ENCODE measurements around the gene PRSS21.

The PRSS21 gene

DNA sequence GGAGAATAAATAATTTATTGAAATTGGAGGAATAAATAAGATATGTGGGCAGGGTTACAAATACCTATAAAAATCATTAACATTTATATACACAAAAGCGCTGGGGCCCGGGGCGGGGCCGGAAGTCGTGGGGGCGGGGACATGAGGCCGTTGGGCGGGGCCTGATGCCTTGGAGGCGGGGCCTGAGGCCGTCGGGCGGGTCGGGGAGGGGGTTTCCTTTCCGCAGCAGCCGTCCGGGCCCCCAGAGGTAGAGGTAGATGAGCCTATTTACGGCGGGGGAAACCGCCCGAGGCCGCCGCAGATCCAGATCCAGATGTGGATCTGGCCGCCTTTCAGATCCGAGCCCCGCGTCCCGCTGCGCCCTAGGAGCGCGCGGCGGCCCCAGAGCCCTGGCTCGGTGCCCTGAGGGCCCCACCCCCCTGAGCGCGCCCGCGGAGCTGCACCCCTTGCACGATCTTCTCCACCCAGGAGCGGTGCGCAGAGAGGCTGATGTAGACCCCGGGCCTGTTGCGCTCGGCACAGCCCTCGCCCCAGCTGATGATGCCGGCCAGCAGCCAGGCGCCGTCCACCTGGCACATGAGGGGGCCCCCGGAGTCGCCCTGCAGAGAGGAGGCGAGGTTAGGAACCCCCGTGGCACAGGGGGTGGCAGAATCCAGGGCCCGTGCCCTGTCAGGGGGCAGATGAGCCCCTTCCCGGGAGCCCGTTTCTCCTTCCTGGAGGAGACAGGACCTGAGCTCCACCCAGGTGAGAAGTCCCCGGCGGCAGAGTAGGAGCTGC lies 35.9 kb downstream of the PRSS21 start:
- H3K4me3 ChIP-seq (replicated peaks; ENCODE audit: insufficient read depth, low read length) = no peak overlapping the region
- TF ChIP-seq, protein P1, sequence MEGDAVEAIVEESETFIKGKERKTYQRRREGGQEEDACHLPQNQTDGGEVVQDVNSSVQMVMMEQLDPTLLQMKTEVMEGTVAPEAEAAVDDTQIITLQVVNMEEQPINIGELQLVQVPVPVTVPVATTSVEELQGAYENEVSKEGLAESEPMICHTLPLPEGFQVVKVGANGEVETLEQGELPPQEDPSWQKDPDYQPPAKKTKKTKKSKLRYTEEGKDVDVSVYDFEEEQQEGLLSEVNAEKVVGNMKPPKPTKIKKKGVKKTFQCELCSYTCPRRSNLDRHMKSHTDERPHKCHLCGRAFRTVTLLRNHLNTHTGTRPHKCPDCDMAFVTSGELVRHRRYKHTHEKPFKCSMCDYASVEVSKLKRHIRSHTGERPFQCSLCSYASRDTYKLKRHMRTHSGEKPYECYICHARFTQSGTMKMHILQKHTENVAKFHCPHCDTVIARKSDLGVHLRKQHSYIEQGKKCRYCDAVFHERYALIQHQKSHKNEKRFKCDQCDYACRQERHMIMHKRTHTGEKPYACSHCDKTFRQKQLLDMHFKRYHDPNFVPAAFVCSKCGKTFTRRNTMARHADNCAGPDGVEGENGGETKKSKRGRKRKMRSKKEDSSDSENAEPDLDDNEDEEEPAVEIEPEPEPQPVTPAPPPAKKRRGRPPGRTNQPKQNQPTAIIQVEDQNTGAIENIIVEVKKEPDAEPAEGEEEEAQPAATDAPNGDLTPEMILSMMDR (IDR thresholded peaks at IDR 0.05; ENCODE audit: insufficient read depth, low read length) = no peak
- TF ChIP-seq GABPA (IDR thresholded peaks at IDR 0.05; ENCODE audit: low read depth) = no peak
- TF ChIP-seq REST (IDR thresholded peaks at IDR 0.05; ENCODE audit: insufficient replicate concordance, low read depth) = no peak
- TF ChIP-seq SPI1 (IDR thresholded peaks at IDR 0.05; ENCODE audit: borderline replicate concordance, low read depth) = no peak
- no peak overlapping the region for H3K27ac ChIP-seq (replicated peaks)
- peaks cover 3% of the 10 kb centered on the region for H3K27me3 ChIP-seq (ENCODE audit: insufficient read depth, poor library complexity, severe bottlenecking)
- DNase-seq (ENCODE audit: low read depth in 1 of 2, low spot score in 1 of 2) = no peak

DNA sequence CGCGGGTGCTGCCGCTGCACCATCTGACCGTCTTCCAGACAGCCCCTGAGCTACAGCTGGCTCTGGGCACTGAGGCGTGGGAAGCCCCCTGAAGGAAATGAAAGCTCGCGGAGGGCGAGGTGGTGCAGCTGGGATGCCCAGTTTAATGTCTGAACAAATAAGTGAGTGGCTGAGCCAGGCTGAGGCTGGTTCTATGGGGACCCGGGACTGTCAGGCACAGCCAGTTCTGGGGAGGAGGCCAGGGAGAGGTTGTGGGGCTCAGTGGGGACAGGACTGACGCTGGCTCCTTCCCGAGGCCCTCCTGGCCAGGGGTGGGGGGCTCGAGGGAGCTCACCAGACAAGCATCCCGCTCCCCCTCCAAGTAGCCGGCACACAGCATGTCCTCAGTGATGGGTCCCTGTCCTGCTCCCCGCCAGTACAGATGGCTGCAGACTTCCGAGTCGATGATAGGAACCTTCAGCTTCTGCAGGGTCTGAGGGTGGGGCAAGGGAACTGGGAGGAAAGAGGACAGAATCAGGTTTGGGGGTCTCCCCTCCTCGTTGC lies 36.6 kb downstream of the PRSS21 start:
- DNase-seq (ENCODE audit: low read depth in 1 of 2, low spot score in 1 of 2) = no peak
- TF ChIP-seq REST (IDR thresholded peaks at IDR 0.05; ENCODE audit: insufficient replicate concordance, low read depth) = no peak
- no peak for TF ChIP-seq POLR2AphosphoS5 (IDR thresholded peaks at IDR 0.05; ENCODE audit: low read depth)
- TF ChIP-seq GABPA (IDR thresholded peaks at IDR 0.05; ENCODE audit: low read depth) = no peak
- Histone ChIP-seq H3K4me3 (replicated peaks; ENCODE audit: insufficient read depth, low read length) (no peak overlapping the region), H3K27ac (replicated peaks) (no peak overlapping the region), H3K27me3 (ENCODE audit: insufficient read depth, poor library complexity, severe bottlenecking) (peaks cover 10% of the 10 kb centered on the region)

- H3K27ac ChIP-seq (replicated peaks) = no peak overlapping the region
- DNase-seq (ENCODE audit: low read depth in 1 of 2, low spot score in 1 of 2) = peak in 1 of 2 experiments; percentile 34
- H3K27me3 ChIP-seq (ENCODE audit: insufficient read depth, poor library complexity, severe bottlenecking) = peaks cover 15% of the 10 kb centered on the region
- TF ChIP-seq, protein P1 (IDR thresholded peaks at IDR 0.05; ENCODE audit: insufficient read depth, low read length) = peak; percentile 51
- no peak for TF ChIP-seq SPI1 (IDR thresholded peaks at IDR 0.05; ENCODE audit: borderline replicate concordance, low read depth)
- H3K4me3 ChIP-seq (replicated peaks; ENCODE audit: insufficient read depth, low read length) = no peak overlapping the region
Measured at GRCh38 chr16:2854700-2855309, 37.8 kb downstream of the PRSS21 start.

GRCh38 chr16:2855536-2855935 lies 38.5 kb downstream of the PRSS21 start:
- Histone ChIP-seq H3K27me3 (ENCODE audit: insufficient read depth, poor library complexity, severe bottlenecking) (peaks cover 15% of the 10 kb centered on the region), H3K27ac (replicated peaks) (no peak overlapping the region), H3K4me3 (replicated peaks; ENCODE audit: insufficient read depth, low read length) (no peak overlapping the region)
- TF ChIP-seq, protein P1 (IDR thresholded peaks at IDR 0.05; ENCODE audit: insufficient read depth, low read length) = no peak
- TF ChIP-seq GABPA (IDR thresholded peaks at IDR 0.05; ENCODE audit: low read depth) (no peak), SPI1 (IDR thresholded peaks at IDR 0.05; ENCODE audit: borderline replicate concordance, low read depth) (no peak), POLR2AphosphoS5 (IDR thresholded peaks at IDR 0.05; ENCODE audit: low read depth) (no peak), REST (IDR thresholded peaks at IDR 0.05; ENCODE audit: insufficient replicate concordance, low read depth) (no peak)
- DNase-seq (ENCODE audit: low read depth in 1 of 2, low spot score in 1 of 2) = no peak
